Central memory CD4-positive, alpha-beta T cell (primary cell): ENCODE results near the gene NAV2.

Source experiments
- DNase-seq: peaks from one replicate; pipeline ENCODE4 v3.0.0; 2022

Gene NAV2

GRCh38 chr11:19689281-19690000, 23.2 kb upstream of the NAV2 start:
- DNase-seq: no peak

- DNase-seq: no peak
Measured at GRCh38 chr11:19690885-19691284, 21.8 kb upstream of the NAV2 start.

- no peak for DNase-seq
Measured at GRCh38 chr11:19691815-19692500, 20.7 kb upstream of the NAV2 start.

- no peak for DNase-seq
Measured at GRCh38 chr11:19693146-19693545, 19.5 kb upstream of the NAV2 start.

GRCh38 chr11:19694796-19695345, 17.8 kb upstream of the NAV2 start:
- DNase-seq: no peak

GRCh38 chr11:19696073-19696472, 16.6 kb upstream of the NAV2 start:
- no peak for DNase-seq

GRCh38 chr11:19696904-19697303, 15.7 kb upstream of the NAV2 start:
- DNase-seq: no peak

GRCh38 chr11:19697721-19698121, 14.9 kb upstream of the NAV2 start:
- no peak for DNase-seq

GRCh38 chr11:19698493-19699292, 13.9 kb upstream of the NAV2 start:
- no peak for DNase-seq

GRCh38 chr11:19701421-19701820, 11.2 kb upstream of the NAV2 start:
- no peak for DNase-seq

GRCh38 chr11:19702620-19703019, 10.0 kb upstream of the NAV2 start:
- DNase-seq: no peak

- no peak for DNase-seq
Measured at GRCh38 chr11:19703211-19703610, 9.4 kb upstream of the NAV2 start.

- DNase-seq: no peak
Measured at GRCh38 chr11:19704213-19704612, 8.4 kb upstream of the NAV2 start.

- DNase-seq: no peak
Measured at GRCh38 chr11:19705936-19706335, 6.7 kb upstream of the NAV2 start.

- DNase-seq: no peak
Measured at GRCh38 chr11:19711911-19712280, 741 bp upstream of the NAV2 start.

GRCh38 chr11:19713196-19714021, 772 bp downstream of the NAV2 start:
- no peak for DNase-seq

- DNase-seq: no peak
Measured at GRCh38 chr11:19714022-19714386, 1.4 kb downstream of the NAV2 start.

- no peak for DNase-seq
Measured at GRCh38 chr11:19714387-19715363, 2.0 kb downstream of the NAV2 start.

- DNase-seq: no peak
Measured at GRCh38 chr11:19715373-19715772, 2.7 kb downstream of the NAV2 start.

GRCh38 chr11:19718051-19718450, 5.4 kb downstream of the NAV2 start:
- DNase-seq: no peak

- DNase-seq: no peak
Measured at GRCh38 chr11:19718951-19719350, 6.3 kb downstream of the NAV2 start.
